Stimulated activated naive CD8-positive, alpha-beta T cell treated with anti-CD3 and anti-CD28 coated beads, Interleukin-15, Interleukin-2, amounts not matched to agents 100 U/mL and 50 U/mL, for 24 hours (primary cell): ENCODE measurements around the gene C10orf90.

Source experiments
- ATAC-seq: fragments of 150-1000 bp; cut with Tn5 transposase; one replicate; pipeline ENCODE4 v1.10.0; 2021
- DNase-seq: peaks from one replicate; pipeline ENCODE4 v3.0.0; 2021

The C10orf90 gene

GRCh38 chr10:126538439-126539135, 131.9 kb downstream of the C10orf90 start:
- ATAC-seq: no peak

GRCh38 chr10:126536656-126537055, 133.8 kb downstream of the C10orf90 start:
- DNase-seq (no peak), ATAC-seq (no peak)

More at GRCh38 chr10:126538439-126539135, 131.9 kb downstream of the C10orf90 start:
- DNase-seq: no peak

GRCh38 chr10:126536148-126536547, 134.3 kb downstream of the C10orf90 start:
- no peak for DNase-seq
- no peak for ATAC-seq

- no peak for ATAC-seq
Measured at GRCh38 chr10:126533644-126534043, 136.8 kb downstream of the C10orf90 start.

GRCh38 chr10:126528315-126528835, 142.1 kb downstream of the C10orf90 start:
- DNase-seq (no peak), ATAC-seq (no peak)

More at GRCh38 chr10:126533644-126534043, 136.8 kb downstream of the C10orf90 start:
- no peak for DNase-seq

DNA sequence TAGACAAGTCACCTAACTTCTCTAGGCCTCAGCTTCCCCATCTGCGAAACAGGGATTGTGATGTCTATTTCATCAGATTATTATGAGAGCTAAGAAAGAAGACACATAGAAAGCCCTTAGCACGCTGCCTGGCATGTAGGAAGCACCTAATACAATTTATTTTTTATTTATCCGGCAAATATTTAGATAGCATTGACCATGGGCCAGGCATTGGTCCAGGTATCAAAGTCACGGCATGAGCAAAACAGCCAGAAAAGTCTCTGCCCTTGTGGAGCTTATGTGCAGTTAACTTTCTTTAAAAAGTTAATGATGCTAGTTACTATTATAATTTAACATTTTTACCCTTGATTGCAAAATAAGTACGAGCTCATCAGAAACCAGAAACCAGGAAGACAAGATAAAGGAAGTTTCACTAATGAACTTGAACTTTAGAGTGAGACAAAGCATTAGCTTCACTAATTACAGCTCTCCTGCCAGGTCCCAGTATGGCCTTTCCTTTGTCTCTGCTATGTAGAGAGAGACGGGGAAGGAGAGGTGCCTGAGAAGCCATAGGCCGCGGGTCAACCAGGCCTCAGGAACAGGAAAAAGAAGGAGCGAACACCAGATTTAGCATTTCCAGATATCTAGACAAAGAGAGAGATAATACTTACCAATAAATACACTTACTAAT, 142.7 kb downstream of the C10orf90 start:
- ATAC-seq (no peak), DNase-seq (no peak)

- ATAC-seq (no peak), DNase-seq (no peak)
Measured at GRCh38 chr10:126525326-126525725, 145.2 kb downstream of the C10orf90 start.

GRCh38 chr10:126524526-126524925, 146.0 kb downstream of the C10orf90 start:
- ATAC-seq (no peak), DNase-seq (no peak)

- ATAC-seq (no peak), DNase-seq (no peak)
Measured at GRCh38 chr10:126523071-126523470, 147.4 kb downstream of the C10orf90 start.

DNA sequence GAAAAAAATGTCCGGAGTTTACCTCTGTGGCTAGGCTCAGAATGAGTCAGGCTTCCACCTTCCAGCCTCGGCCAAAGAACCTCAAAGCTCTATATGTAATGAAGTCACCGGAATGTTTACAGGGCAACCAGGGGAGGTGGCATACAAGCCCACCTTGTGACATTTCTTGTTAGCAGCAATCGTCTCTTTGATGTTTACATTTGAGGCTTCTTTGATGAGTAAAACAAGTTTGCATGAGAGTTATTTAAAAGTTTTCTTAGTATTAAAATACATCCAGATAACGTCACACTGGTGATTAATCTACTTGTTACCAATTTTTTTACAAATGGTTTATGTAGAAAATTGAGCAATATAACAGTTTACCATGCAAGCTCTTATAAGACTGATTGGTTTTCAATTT, 149.1 kb downstream of the C10orf90 start:
- ATAC-seq: no peak
- DNase-seq: no peak

DNA sequence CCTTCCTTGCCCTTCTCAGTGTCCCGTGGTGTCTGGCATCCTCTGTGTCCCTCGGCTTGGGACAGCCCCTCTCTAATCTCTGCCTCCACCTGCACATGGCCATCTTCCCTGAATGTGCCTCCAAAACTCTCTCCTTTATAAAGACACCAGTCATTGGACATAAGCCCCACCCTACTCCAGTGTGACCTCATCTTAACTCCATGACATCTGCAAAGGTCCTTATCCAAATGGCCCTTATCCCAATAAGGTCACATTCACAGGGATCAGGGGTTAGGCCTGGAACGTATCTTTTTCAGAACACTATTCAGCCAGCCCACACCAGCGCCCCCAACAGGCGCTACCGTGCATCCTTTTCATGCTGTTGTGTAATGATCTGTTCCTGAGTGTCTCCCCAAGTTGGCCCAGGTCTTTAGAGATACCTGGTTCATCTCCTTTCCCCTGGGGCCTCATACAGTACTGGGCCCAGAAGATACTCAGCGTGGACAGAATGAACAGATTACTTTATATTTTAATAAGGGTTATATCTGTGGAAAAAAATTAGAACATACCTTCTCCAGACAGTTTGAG, 149.7 kb downstream of the C10orf90 start:
- no peak for ATAC-seq
- no peak for DNase-seq

DNA sequence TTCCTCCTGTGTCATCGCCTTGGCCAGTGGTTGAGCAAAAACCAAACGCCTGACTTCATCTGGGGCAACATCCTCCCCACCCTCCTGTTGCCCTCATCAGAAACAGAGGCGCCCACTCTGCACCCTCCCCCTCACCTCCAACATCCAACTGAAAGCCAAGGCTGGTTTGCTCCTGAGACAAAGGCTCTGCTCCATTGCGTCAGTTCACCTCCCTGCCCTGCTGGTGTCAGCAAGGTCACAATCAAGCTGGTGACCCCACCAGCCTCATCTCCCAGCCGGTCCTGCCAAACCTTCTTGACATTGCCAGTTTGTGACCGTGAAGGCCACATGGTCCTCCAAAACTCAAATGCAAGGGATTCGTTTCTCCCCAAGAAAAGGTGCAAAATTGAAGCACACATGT, 150.5 kb downstream of the C10orf90 start:
- DNase-seq: no peak
- ATAC-seq: no peak

- no peak for ATAC-seq
- no peak for DNase-seq
Measured at GRCh38 chr10:126519185-126519584, 151.3 kb downstream of the C10orf90 start.

DNA sequence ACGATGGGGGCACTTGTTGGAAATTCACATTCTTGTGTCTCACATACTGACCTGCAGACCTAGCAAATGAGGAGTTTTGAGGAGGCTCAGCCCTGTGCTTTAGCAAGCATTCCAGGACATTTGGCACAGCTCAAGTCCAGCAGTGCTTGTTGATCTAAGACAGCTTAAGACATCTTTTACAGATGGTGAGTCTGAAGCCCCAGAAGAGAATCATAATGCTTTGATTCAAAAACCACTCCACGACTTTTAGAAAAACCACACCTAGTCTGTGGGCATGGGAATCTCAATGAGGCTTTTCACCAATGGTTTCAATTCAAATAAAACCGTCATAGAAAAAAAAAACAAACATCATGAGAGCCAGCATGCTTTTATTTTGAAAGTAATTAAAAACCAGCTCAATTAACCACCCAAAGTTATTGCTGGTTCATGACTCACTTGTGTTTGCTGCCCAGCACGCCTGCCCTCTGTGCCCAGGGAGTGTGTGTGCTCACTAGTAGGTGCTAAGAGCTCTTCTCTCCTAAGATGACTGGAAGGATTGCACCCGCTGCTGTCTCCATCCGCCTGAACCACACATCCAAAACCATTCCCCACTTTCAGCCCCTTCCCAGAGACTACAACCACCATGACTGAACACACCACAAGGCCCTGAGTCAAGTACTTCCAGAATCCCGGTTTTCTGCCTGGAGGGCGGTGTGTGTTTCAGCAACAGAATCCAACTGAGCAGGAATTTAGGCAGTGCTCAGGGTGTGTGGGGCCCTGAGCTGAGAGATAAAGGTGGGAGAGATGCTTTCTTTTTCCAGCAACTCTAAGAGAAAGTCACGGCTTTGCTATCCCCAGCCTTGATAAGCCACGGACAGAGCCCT, 152.0 kb downstream of the C10orf90 start:
- no peak for ATAC-seq
- no peak for DNase-seq

- DNase-seq (no peak), ATAC-seq (no peak)
Measured at GRCh38 chr10:126516515-126516914, 154.0 kb downstream of the C10orf90 start.

GRCh38 chr10:126511917-126512479, 158.5 kb downstream of the C10orf90 start:
- no peak for ATAC-seq
- no peak for DNase-seq

GRCh38 chr10:126509182-126509581, 161.3 kb downstream of the C10orf90 start:
- DNase-seq (no peak), ATAC-seq (no peak)

DNA sequence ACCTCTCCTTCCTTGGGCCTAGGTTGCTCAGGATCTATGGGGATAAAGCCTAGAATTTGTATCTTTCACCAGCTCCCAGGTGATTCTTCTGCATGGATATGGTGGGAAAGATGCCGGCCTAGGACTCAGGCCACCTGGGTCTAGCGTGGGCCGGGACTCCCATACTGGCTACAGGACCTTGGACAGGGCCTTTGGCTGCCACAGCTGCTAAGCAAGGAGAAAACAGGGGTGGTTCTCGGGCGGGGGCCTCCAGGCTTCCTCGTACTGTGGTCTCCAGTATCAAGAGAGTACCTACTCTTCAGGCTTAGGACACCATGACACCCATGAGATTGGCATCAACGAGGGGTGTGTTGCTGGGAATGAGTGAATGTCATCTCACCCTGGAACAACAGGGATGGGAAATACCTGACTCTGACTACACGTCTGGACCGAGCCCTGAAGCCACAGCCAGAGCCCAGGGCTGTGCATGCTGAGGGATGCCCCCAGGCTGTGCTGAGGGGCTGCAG, 161.9 kb downstream of the C10orf90 start:
- ATAC-seq (no peak), DNase-seq (no peak)

GRCh38 chr10:126504761-126505112, 165.8 kb downstream of the C10orf90 start:
- no peak for ATAC-seq

GRCh38 chr10:126504063-126504760, 166.3 kb downstream of the C10orf90 start:
- no peak for DNase-seq

More at GRCh38 chr10:126504761-126505112, 165.8 kb downstream of the C10orf90 start:
- DNase-seq: no peak

More at GRCh38 chr10:126504063-126504760, 166.3 kb downstream of the C10orf90 start:
- no peak for ATAC-seq
